Astrocyte (in vitro differentiated cells and primary cell): ENCODE results near the gene SLC25A31.

Experiments used
- CTCF ChIP-seq: IDR thresholded peaks from 2 replicates; pipeline ENCODE4 v1.5.1; 2011; ENCODE audit warnings: low read depth, mild to moderate bottlenecking, inconsistent platforms, low read length, moderate library complexity; ENCODE audit not compliant: insufficient read depth
- EZH2 ChIP-seq: IDR thresholded peaks from 2 replicates; pipeline ENCODE4 v1.6.1; 2012; ENCODE audit warnings: mild to moderate bottlenecking, low read length, inconsistent platforms; ENCODE audit not compliant: insufficient read depth

- TF ChIP-seq CTCF: no peak
- no peak for TF ChIP-seq EZH2
Measured at GRCh38 chr4:127737295-127737694, 7.1 kb downstream of the SLC25A31 start.
